Aorta (tissue), 5 donors: Measurements from ENCODE around the gene PRSS53. TPM values are rescaled to one million over a fixed set of nuclear protein-coding genes. Genes with fewer than 3 reads are reported as not detected.
"Not testable (repeated sequence)": the region's sequence is repeated elsewhere in the genome, so short reads cannot be mapped to it uniquely, and the experiment has no call there.

Source experiments
- ATAC-seq: fragments of 200-7000 bp; cut with Tn5 transposase; one replicate; pipeline ENCODE4 v1.9.1; 2022; ENCODE audit warnings: moderate library complexity; ENCODE audit not compliant: low FRiP score
- DNase-seq, 2 donors: peaks; one replicate each; pipeline ENCODE4 v3.0.0-alpha.2; 2020
- H3K27ac ChIP-seq, 2 donors: one replicate each; pipeline ENCODE4 v1.5.1; 2013; ENCODE audit warnings: low read length in 2 of 2, mild to moderate bottlenecking in 2 of 2, moderate library complexity in 2 of 2, control low read depth in 1 of 2, inconsistent platforms in 1 of 2, low read depth in 1 of 2
- H3K27me3 ChIP-seq, 2 donors: one replicate each; pipeline ENCODE4 v1.6.1; 2013; ENCODE audit warnings: control low read depth in 1 of 2, low read length in 1 of 2, mild to moderate bottlenecking in 1 of 2, moderate library complexity in 1 of 2; ENCODE audit not compliant: insufficient read depth in 2 of 2, control insufficient read depth in 1 of 2
- H3K36me3 ChIP-seq, 2 donors: one replicate each; pipeline ENCODE4 v1.6.1; 2013; ENCODE audit warnings: control low read depth in 1 of 2, low read length in 1 of 2, mild to moderate bottlenecking in 1 of 2; ENCODE audit not compliant: insufficient read depth in 2 of 2, control insufficient read depth in 1 of 2
- H3K4me1 ChIP-seq, 2 donors: one replicate each; pipeline ENCODE4 v1.6.1; 2013; ENCODE audit warnings: low read length in 2 of 2, control low read depth in 1 of 2, mild to moderate bottlenecking in 1 of 2, moderate library complexity in 1 of 2; ENCODE audit not compliant: insufficient read depth in 2 of 2, control insufficient read depth in 1 of 2
- H3K4me3 ChIP-seq, 2 donors: one replicate each; pipeline ENCODE4 v1.5.1; 2013; ENCODE audit warnings: low read length in 2 of 2, control low read depth in 1 of 2, mild to moderate bottlenecking in 1 of 2
- H3K9me3 ChIP-seq: one replicate; pipeline ENCODE4 v1.6.1; 2013; ENCODE audit warnings: mild to moderate bottlenecking, low read length; ENCODE audit not compliant: control insufficient read depth
- WGBS, 2 donors: extraction: QIAGEN DNeasy Blood & Tissue Kit; methylation state at CpG; one replicate each; pipeline ENCODE4 v1.1.7; 2013; 5-methylcytosine and 5-hydroxymethylcytosine counted together
- intact Hi-C, 2 donors: fragments of 100-400 bp; cut with DNase I; formaldehyde crosslinking; loops; one replicate each; pipeline versions ENCODE4 v1.14.2 to v1.15.0; 2022
- long read RNA-seq, 2 donors: library from polyadenylated mRNA; unstranded; transcript quantifications; one replicate each; pipeline ENCODE4 v2.0.0, GENCODE V29; 2020 to 2021
- polyA plus RNA-seq, 2 donors: library from polyadenylated mRNA; stranded (reverse); fragments of 200-250 nt; gene quantifications; one replicate each; pipeline ENCODE4 v1.2.3, GENCODE V29; 2013
- total RNA-seq, 2 donors: library from RNA; stranded (reverse); fragmentation: NEBNext Ultra II Directional; extraction: Animal tissue kit (Norgen Biotek cat#: 25700); gene quantifications; one replicate each; pipeline ENCODE4 v1.2.1, GENCODE V29; 2021
- donor health status: healthy with polysubstance abuse.
- donor health status: Bipolar disorder and iron deficiency.
- donor health status: DM: no; HTN: no; CAD: no.
- donor health status: DM: no; HTN: no; CAD: no.
- donor health status: DM: yes; HTN: yes; CAD: no.

The PRSS53 gene
- total RNA-seq (1 to 10 TPM; 2.4 to 6.0 TPM), polyA plus RNA-seq (10 to 100 TPM in 1 of 2 donors, 1 to 10 TPM in 1; 3.6 to 12.9 TPM)
- long read RNA-seq, donor 1, partial matches to known transcripts = 0 of 5 reads
- long read RNA-seq, donor 1, other reads (novel, unspliced or antisense) = 5 of 5 reads
- long read RNA-seq, donor 2 = 0 reads

GRCh38 chr16:31088459-31089183, at the start of gene PRSS53:
Gene PRSS53 (minus strand): TSS chr16:31088943. CDS start chr16:31088809, 134 bp downstream.
- Histone ChIP-seq H3K9me3 (no peaks in the 10 kb centered on the region), H3K27me3 (no peaks in the 10 kb centered on the region), H3K27ac (no peak within 1 kb of the TSS), H3K4me3 (no peak within 1 kb of the TSS), H3K36me3 (no peaks in the 10 kb centered on the region), H3K4me1 (no peaks in the 10 kb centered on the region)
- intact Hi-C loops = no loop called here
- WGBS, 2 donors = 63 to 74% methylated on average over 15 of the region's 15 CpGs
- ATAC-seq = no peak
- DNase-seq = peak in 1 of 2 donors; percentile 70

GRCh38 chr16:31136822-31137499, 48.2 kb upstream of the PRSS53 start:
- H3K4me3 ChIP-seq, intact Hi-C loops, ATAC-seq, H3K36me3 ChIP-seq, H3K27me3 ChIP-seq, H3K4me1 ChIP-seq, H3K9me3 ChIP-seq, DNase-seq, H3K27ac ChIP-seq: not testable (repeated sequence)
- WGBS, 2 donors = 94% methylated on average over 20 of the region's 20 CpGs

GRCh38 chr16:31136287-31136662, 47.5 kb upstream of the PRSS53 start:
- H3K36me3 ChIP-seq = peaks cover 0 to 2% of the 10 kb centered on the region in 2 donors
- H3K27ac ChIP-seq = no peak overlapping the region
- no peak for ATAC-seq
- no peak overlapping the region for H3K4me3 ChIP-seq
- H3K27me3 ChIP-seq = no peaks in the 10 kb centered on the region
- DNase-seq = no peak
- H3K4me1 ChIP-seq = peaks cover 0 to 2% of the 10 kb centered on the region in 2 donors
- 90 to 92% methylated on average over 6 of the region's 6 CpGs for WGBS, 2 donors
- intact Hi-C loops = no loop called here
- no peaks in the 10 kb centered on the region for H3K9me3 ChIP-seq

- Histone ChIP-seq H3K36me3 (peaks cover 0 to 5% of the 10 kb centered on the region in 2 donors), H3K4me1 (no peaks in the 10 kb centered on the region), H3K27me3 (no peaks in the 10 kb centered on the region), H3K9me3 (no peaks in the 10 kb centered on the region), H3K4me3 (no peak within 1 kb of the TSS), H3K27ac (no peak within 1 kb of the TSS)
- intact Hi-C loops = no loop called here
- no peak for DNase-seq
- 61% methylated on average over 21 to 22 of the region's 22 CpGs for WGBS, 2 donors
- ATAC-seq = no peak
Observed at GRCh38 chr16:31135535-31136286, 47.0 kb upstream of the PRSS53 start, which contains the start of gene PRSS8. Gene PRSS8 (minus strand): TSS chr16:31135727. CDS start chr16:31135498, 229 bp downstream.

- Histone ChIP-seq H3K4me1 (no peaks in the 10 kb centered on the region), H3K27ac (no peak overlapping the region), H3K27me3 (no peaks in the 10 kb centered on the region), H3K36me3 (peaks cover 0 to 5% of the 10 kb centered on the region in 2 donors), H3K4me3 (no peak overlapping the region), H3K9me3 (no peaks in the 10 kb centered on the region)
- WGBS, 2 donors = 24 to 26% methylated on average over 17 to 18 of the region's 18 CpGs
- intact Hi-C loops = no loop called here
- ATAC-seq (no peak), DNase-seq (no peak)
Observed at GRCh38 chr16:31134625-31135534, 46.1 kb upstream of the PRSS53 start.

GRCh38 chr16:31134091-31134571, 45.4 kb upstream of the PRSS53 start:
- Histone ChIP-seq H3K27me3 (no peaks in the 10 kb centered on the region), H3K9me3 (no peaks in the 10 kb centered on the region), H3K27ac (no peak overlapping the region), H3K36me3 (peaks cover 0 to 5% of the 10 kb centered on the region in 2 donors), H3K4me3 (no peak overlapping the region), H3K4me1 (no peaks in the 10 kb centered on the region)
- DNase-seq (no peak), ATAC-seq (no peak)
- intact Hi-C loops = no loop called here
- WGBS, 2 donors = 33 to 37% methylated on average over 5 of the region's 5 CpGs

- Histone ChIP-seq H3K36me3 (peaks cover 0 to 6% of the 10 kb centered on the region in 2 donors), H3K4me1 (no peaks in the 10 kb centered on the region), H3K27ac (no peak overlapping the region), H3K9me3 (no peaks in the 10 kb centered on the region), H3K27me3 (no peaks in the 10 kb centered on the region), H3K4me3 (no peak overlapping the region)
- intact Hi-C loops = no loop called here
- ATAC-seq (no peak), DNase-seq (no peak)
- WGBS, 2 donors = 84 to 88% methylated on average over 6 of the region's 6 CpGs
Observed at GRCh38 chr16:31133046-31133501, 44.3 kb upstream of the PRSS53 start.
